ENCODE measurements around the gene ITGA7.

ITGA7 gene

DNA sequence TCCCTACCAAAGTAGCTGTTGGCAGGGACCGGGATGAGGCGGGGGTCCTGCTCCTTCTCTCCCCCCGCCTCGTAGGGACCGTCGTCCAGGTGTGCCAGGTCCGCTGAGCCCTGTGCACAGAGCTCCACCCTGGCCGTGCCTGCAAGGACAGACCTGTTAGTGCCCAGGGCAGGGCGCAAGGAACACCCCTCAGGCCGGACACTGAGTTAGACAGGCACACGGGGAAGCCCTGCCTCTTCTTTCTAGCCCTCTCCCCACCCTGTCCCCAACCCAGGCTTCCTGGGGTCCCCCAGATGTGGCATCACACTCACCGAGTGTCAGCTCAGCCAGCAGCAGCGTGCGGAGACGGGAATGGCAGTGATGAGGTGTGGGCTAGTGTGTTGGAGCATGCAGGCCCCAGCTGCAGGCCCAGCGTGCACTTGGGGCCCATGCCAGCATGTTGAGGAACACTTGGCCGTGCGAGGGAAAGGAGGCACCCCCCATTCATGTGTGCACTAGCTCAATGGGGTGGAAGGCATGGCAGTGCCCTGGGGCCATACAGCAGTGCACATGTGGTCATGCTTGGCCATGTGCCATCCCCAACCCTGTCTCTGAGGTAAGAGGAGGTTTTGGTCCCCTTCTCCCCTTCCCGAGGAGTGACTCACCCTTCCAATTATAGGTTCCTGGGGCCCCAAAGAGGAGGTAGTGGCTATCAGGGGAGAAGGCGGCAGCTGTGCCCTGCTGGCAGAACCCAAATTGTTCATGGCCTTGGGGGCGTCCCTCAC is 7.3 kb downstream of the ITGA7 start:
- DNase-seq (ENCODE audit: low spot score), result no peak

DNA sequence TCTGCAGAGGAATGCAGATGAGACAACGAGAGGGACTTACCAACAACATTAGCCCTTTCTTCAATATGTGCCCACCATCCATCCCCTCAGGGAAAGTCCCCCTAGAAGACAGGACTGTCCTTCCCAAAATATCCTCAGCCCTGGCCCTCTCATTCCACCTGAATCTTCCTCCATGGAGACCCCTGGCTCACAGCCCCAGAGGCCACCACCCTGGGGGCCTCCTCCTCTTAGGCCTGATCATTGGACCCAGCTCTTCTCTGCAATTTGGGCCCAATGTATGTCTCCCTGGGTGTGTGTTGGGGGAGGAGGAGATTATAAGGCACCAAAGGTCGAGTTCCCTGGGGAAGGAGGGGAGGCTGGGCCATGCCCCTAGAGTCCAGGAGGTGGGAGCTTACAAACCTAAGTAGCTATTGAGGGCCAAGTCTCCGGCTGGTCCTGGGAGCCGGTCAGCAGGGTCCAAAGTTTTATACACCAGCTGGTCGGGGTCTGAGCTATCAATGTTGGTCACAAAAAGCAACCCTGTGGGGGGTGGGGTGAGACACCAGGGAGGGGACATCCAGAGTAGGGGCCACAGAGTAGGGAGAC is 8.1 kb downstream of the ITGA7 start:
- DNase-seq (ENCODE audit: low spot score), result no peak

DNA sequence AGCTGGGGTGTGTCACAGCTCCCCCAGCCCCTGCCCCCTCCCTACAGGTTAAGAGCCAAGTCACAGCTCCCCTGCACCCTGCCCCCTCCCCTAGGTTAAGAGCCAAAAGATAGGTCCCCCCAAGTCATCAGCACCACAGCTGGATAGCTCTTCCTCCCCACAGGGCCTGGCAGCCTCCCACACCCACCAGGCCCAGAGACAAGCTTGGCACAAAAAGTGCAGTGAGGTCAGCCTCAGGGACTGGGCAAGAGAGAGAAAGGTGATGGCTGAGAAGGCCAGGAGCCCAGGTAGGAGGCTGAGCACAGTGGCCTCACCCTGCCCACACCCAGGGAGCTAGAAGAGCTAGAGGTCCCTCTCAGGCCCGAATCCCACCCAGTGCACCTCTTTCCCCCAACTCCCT is 8.7 kb downstream of the ITGA7 start:
- DNase-seq (ENCODE audit: low spot score), result no peak

DNA sequence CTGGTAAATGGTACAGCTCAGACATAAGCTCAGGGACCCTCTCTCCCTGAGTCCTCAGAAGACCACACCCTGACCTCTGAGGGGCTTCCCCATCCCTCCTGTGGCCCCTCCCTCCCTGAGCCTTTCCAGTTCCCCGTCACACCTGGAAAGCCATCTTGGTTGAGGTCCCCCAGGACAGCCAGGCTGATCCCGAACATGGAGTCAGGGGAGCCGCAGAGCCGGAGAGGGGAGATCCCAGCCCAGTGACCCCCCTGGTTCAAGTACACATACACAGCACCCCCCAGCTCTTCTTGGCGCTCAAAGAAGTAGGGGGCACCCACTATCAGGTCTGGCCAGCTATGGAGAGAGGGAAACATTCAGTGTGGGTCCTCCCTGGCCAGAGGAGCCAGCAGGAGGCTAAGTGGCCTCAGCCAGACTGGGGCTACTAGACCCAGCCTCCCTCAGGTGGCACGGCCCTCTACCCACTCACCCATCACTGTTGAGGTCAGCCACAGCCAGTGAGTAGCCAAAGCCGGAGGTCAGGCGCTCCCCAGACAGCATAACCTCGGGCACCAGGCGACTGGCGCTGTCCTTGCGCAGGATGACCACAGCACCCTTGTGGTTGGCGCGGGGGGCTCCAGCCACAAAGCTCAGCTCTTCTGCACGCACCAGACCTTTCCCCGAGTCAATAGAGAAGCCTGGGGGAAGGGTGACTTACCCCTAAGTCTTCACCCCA is 9.3 kb downstream of the ITGA7 start:
- no peak for DNase-seq (ENCODE audit: low spot score)

DNA sequence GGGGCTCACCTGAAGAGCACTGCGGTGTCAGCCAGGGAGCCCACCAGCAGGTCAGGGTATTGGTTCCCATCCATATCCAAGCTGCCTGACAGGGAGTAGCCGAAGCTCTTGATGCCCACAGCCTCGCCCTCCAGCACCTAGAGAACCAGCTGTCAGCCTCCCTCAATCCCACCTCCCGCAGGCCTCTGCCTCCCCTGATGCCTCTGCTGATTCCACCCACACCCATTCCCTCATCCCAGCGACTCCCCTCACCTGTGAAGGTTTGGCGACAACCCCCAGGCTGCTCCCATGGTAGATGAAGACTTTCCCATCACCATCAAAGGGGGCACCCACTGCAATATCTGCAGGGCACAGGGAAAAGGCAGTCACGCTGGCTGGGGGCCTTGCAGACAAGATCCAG is 10.0 kb downstream of the ITGA7 start:
- DNase-seq (ENCODE audit: low spot score), result no peak

DNA sequence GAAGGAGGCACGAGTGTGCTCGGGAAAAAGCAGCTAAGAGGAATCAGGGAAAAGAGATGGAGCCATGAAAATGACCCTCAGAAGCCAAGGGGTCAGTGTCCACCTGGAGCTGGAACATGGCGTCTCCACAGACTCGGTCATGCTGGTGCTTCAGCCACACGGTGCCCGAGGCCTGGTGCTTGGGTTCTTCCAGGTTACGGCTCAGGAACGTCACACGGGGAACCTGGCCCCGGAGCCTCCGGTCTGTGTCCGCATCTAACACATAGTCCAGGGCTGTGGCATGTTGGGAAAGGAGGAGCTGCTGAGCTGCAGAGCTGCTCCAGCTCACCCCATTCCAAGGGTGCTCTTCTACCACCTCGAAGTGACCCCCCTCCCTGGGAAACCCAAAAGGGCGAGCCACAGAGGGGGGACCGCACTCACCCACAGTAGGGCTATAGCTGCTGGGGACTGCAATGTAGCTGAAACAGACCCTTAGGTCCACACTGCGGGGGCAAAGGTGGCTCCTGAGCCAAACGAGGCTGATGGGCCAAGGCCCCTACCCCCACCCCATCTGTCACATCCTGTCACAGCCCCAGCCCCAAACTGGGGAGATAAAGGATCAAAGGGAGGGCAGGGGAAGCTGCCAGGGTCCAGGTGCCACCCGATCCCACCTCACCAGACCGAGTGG is 10.8 kb downstream of the ITGA7 start:
- no peak for DNase-seq (ENCODE audit: low spot score)

DNA sequence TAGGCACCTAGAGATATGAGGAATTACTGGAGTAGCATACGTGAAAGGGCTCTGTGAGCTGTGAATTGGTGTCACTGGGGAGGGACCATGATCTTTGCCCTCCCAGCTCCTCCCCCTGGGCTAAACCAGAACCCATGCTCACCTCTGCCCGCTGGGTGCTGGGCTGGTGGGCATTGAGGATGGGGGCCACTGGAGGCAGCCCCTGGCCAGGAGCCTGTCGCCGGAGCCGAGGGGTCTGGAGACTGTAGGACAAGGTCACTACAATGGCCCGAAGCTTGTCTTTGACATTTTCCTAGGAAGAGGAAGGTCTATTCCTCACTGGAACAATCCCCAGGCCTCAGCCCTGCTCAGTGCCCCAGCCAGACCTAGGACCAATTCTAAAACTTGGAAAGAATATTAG is 11.6 kb downstream of the ITGA7 start:
- DNase-seq (ENCODE audit: low spot score), result no peak

DNA sequence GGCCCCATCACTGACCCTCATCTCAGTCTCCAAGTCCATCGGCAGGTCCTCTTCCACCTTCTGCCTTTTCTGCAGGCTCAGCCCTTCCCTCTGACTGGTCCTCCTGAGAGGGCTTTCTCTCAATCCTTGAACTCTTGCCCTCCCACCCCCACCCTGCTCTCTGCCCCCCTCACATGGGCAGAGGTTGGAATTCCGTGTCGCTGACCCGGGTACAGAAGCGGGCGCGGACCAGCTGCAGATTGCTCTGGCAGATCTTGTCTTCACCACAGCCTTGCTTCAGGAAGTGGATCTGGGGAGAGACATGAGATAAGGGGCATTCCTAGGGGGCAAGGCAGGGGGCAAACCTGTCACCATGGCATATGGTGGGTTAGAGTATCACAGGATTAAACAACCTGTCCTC is 12.4 kb downstream of the ITGA7 start:
- no peak for DNase-seq (ENCODE audit: low spot score)

DNA sequence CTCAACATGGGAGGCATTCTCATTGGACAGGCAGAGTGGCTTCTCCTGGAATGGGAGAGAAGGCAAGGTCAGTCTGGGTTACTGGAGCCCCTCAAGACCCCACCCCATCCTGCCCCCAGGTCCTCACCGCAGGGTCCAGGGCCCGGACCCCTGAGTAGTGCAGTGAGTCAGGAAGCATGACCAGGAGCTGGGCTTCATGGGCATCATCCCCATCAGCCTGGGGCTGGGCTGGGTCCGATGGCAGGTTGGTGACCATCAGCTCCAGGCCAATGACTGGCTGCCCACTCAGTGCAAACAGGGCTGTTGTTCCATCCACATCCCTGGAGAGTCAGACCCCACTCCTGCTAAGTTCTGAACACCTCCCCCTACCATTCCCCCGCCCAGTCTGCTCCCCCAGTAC is 13.1 kb downstream of the ITGA7 start:
- no peak for DNase-seq (ENCODE audit: low spot score)

DNA sequence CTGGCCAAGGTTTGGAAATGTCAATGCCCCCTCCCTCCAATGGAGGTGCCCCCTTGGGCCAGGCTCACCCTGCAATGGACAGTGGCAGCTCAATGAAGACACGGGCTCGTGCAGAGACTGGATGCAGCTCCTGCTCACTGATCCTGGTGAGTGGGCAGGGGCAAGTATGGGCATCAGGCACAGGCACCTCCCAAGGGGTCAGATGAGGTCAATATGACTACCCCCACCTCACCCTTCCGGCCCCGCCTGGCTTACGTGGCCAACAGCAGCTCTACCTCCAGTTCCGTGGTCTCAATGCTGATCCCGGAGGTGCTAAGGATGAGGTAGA is 13.6 kb downstream of the ITGA7 start:
- no peak for DNase-seq (ENCODE audit: low spot score)

DNA sequence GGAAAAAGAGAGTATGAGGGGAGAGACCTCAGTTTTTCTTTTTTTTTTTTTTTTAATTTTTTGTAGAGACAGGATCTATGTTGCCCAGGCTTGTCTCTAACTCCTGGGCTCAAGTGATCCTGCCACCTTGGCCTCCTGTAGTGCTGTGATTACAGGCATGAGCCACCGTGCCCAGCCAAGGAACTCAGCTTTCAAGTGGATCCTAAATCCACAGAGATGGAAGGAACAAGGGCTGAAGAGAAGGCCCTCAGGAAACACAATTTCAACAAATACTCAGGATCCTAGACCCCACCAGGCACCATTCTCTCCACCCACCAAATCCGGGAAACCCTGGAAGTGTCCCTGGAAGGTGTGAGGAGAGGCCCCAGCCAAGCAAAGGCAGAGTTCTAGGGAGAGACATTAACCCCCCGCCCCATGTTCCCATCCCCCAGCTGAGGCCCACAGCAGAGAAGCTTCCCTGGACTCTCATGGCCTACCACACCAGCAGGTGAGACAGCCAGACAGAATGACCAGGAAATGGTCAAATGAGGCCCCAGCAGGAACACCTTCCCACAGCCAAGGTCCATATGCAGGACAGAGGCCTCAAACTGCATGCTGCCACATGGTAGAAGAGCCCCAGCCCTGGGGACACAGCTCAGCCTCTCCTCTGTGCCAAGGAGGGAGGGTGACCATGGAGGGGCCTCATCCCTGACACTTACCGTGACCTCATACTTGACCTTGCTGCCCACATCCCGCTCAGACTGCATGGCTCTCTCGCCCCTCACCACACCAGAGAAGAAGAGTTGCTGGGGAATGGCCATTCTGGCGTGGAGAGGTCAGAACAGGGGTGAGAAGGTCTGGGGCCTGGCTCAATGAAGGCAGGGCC is 14.1 kb downstream of the ITGA7 start:
- no peak for DNase-seq (ENCODE audit: low spot score)

DNA sequence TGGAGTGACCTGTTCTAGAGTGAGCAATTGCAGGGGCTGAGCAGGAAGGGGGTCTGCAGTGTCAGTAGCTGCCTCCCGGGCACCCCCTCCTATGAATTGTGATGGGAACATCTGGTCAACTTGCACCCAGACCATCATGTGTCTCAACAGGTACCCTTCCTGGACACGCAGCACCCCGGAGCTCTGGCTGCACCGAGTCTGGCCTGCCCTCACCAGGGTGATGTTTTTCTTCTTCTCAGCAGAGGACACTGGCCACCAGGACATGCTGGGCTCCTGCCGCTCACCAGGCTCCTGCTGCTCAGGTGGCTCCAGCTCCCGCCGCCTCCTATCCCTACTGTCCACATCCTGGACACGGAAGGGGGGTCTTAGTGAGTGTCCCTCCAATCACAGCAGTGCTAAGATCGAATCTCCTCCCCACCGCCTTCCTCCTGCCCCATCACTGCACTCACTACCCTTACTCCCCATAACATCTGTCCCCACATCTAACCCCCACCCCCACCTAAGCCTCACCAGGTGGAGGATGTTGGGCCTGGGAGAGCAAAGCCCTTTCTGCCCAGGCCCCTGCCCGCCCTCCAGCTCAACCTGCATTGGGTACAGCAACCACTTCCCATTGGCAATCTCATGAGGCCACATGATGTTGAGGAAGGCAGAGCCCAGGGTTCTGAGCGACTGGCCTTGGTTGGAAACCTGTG is 14.9 kb downstream of the ITGA7 start:
- no peak for DNase-seq (ENCODE audit: low spot score)

DNA sequence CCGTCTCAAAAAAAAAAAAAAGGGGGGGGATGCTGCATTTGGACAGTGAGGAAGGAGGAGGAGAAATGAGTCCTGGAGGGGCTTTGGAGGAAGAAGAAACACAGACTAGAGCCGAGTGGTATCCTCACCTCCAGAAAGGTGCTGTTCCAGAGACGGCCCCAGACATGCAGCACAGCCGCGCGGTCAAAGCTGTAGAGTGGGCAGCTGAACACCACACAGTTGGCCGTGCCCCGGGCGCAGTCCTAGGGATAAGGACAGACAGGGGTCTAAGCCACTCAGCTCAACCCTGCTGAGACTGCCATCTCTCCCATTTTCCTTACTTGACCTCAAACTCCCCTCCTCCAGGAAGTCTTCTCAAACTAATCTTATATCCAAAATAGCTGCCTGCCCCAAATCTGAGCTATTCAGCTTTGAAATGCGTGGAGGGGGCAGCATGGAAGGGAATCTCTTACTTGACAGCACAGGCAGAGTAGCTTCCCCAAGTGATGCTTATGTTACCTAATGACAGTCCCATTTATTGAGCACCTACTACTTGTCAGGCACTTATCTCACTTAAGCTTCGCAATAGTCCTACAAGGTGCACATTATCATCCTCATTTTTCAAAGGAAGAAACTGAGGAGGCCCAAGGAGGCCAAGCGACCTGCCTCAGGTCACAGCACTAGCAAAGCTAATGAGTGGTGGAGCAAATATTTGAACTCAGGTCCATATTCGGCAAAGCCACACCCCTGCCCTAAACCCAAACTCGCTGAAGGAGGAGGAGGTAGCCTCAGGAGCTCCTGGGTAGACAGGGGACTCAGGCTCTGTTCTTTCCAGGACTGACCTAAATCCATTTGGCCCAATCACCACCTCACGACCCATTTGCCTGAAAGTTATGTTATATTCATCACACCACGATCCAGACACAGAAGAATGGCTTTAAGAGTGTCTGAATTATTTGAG is 18.7 kb downstream of the ITGA7 start:
- no peak for DNase-seq (ENCODE audit: low spot score)

DNA sequence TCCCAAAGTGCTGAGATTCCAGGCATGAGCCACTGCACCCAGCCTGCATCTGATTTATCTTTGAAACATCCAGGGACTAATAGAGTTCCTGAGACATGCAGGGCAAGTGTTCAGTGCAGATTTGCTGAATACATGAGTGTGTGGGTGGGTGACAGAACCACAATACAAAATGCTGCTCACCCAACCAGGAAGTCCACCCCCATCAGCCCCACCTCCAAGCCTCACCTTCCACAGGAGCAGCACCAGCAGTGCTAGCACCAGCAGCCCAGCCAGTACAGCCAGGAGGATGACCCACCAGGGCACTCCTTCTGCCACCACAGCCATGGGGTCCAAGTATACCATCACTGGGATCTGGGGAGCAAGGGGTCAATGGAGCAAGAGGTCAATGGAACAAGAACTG is 20.0 kb downstream of the ITGA7 start:
- no peak for DNase-seq (ENCODE audit: low spot score)

DNA sequence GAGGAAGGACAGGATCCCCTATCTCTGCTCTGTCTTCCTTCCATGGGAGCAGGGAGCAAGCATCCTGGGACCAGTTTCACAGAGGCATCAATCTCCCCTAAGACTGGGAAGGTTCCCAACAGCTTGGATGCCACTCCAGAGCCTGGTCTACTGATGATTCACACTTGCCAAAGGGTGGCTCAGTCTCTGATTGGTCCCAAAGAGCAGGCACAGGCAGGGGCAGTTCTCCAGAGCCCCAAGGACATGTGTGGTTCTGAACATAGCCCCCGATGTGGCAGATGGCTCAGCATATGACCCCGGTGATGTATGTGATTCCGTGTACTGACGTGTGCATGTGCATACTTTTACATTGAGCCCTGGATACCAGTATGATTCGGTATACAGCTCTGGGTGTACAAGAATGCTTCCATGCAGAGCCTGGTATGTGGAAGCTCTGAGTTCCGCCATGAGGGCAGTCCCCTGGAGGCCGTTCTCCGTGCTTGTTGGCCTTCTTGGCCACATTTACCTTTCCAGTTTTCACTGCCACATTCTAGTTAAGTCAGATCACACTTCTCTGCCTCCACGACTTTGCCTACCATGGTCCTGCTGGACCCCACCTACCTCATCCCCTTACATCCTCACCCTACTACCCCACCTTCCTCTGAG is 21.2 kb downstream of the ITGA7 start:
- DNase-seq (ENCODE audit: low spot score), result no peak

DNA sequence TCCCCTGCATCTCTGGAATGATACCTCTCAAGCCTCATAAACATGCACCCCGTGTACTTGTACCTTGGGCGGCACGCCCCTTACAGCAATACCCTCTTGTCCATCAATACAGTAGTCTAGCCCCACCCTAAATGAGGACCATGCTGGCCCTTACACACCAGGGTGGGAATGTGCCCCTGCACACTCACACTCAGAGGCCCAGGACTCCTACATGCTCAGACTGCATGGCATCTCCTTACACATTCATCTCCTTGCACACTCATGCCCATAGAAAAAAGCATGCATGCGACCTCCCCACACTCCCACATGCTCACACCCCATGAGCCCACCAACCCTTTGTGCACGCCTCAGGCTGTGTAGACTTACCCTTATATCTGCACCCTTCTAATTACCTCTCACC is 22.0 kb downstream of the ITGA7 start:
- no peak for DNase-seq (ENCODE audit: low spot score)

DNA sequence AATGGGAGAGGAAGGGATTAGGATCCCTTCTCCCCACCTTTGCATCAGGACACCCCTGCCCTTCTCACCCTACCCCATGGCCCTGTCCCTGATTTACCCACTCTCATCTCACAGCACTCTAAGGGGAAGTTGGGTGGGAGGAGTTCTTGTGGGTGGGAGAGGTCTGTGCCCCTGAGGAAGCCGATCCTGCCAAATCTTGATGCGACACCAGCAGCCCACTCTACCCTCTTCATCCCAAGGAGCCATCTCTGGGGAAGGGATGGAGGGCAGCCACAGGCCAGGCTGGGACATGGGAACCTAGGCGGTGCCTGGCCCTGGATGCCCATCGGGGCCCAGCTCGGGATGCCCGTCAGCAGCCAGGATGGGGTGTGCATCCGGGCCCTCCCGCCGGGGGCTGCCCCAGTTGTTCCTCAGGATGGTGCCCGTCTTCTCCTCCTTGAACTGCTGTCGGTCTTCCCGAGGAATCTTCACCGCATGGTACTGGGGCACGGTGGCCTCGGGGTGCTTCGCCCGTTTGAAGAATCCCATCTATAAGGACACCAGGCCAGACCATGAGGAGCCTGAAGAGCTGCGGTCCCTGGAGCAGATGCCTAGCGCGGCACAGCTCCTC is 22.8 kb downstream of the ITGA7 start:
- no peak for DNase-seq (ENCODE audit: low spot score)

DNA sequence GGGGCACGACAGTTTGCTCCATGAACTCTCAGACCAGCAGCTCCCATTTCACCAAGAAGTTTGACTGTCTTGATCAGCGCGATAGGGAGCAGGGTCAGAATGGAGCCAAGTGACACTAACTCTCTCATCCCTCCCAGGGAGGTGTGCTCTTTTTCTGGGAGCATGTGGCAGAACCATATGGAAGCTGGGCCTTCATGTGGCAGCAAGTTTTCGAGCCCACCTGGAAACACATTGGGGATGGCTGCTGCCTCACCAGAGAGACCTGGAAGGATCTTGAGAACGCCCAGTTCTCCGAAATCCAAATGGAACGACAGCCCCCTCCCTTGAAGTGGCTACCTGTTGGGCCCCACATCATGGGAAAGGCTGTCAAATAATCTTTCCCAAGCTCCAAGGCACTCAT is 24.0 kb downstream of the ITGA7 start:
- DNase-seq (ENCODE audit: low spot score), result no peak

DNA sequence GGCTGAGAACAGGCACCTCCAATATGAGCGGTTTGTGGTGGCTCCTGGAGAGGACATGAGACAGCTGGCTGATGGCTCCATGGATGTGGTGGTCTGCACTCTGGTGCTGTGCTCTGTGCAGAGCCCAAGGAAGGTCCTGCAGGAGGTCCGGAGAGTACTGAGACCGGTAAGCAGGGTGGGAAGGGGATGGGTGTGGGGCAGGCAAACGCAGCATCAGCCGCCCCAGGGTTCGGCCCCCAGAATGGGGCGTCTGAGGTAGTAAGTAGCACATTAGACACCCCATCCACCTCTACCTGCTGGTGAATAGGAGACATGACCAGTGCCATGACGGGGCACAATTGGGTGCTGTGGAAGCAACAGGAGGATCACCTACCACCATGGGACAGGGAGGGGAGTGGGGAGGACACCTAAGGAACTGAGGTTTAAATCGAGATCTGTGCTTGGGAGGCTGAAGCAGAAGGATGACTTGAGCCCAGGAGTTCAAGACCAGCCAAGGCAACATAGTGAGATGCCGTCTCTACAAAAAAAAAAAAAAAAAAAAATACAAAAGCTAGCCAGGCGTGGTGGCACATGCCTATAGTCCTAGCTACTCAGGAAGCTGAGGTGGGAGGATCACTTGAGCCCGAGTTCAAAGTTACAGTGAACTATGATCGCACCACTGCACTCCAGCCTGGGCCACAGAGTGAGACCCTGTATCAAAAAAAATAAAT is 25.5 kb downstream of the ITGA7 start:
- no peak for DNase-seq (ENCODE audit: low spot score)
